ENCODE measurements around the gene AFF1.
"Not testable (repeated sequence)": the region's sequence is repeated elsewhere in the genome, so short reads cannot be mapped to it uniquely, and the experiment has no call there.

The AFF1 gene

DNA sequence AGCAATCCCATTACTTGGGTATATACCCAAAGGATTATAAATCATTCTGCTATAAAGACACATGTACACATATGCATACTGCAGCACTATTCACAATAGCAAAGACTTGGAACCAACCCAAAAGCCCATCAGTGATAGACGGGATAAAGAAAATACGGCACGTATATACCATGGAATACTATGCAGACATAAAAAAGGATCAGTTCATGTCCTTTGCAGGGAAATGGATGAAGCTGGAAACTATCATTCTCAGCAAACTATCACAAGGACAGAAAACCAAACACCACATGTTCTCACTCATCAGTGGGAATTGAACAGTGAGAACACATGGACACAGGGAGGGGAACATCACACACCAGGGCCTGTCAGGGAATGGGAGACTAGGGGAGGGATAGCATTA is 54.8 kb downstream of the AFF1 start:
- not testable (repeated sequence) for DNase-seq

DNA sequence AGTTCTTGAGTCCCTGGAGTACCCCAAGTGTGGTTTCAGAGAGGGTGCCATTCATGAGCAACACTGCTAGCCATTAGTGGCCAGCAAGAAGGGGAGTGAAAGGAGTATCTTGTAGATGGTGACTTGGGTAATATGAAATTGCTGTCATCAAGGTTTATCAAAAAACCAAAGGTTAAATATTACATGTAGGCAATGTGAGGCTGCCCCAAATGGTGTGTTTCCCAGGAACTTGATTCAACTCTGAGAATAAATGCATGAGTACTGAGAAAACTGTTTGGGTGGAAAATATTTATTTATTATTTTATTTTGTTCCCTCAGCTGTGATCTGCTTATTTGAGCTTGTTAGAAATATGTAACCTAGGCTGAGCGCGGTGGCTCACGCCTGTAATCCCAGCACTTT is 55.7 kb downstream of the AFF1 start:
- DNase-seq: no peak

GRCh38 chr4:86991994-86992393 is 57.2 kb downstream of the AFF1 start:
- no peak for DNase-seq

DNA sequence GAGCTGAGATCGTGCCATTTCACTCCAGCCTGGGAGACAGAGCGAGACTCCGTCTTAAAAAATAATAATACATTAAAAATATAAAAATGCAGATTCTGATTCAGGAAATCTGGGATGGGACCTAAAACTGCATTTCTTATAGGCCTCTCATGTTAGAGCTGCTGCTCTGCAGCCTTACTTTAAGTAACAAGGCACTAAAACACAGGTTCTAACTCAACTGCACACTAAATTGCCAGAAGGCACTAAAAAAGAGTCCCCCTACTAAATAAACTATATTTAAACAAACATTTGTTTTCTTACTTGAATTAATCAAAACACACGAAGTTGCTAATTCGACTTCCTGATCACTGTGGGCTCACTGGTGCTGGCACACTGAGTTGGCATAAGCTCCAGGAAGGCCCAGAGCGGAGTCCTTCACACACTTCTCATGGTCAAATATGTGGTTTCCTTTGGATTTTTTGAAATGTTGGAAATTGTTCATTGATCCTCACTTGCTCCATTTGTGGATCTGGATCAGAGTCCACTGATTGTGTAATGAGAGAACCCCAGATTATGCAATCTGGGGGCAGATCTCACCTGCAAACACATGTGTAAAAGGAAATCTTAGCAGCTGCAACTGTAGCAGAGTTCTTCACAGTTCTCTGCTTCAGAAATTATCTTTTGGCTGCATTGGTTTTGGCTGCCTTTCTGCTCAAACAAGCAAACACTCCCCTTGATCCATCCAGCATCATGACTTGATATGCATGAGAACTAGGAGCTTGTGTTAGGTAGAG is 59.3 kb downstream of the AFF1 start:
- DNase-seq: no peak

DNA sequence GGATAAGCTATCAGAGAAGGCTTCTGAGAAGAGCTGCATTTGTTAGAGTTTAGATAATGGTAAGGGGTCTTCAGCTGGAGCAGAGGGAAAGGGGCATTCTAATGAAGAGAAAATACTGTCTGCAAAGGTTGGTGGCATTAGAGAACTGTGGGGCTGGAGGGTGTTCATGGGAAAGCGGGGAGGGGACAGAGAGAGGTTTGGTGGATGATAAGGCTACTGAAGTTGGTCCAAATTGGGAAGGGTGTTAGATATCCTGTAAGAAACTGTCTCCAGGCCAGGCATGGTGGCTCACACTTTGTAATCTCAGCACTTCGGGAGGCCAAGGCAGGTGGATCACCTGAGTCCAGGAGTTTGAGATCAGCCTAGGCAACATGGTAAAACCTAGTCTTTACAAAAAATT is 59.9 kb downstream of the AFF1 start:
- DNase-seq: no peak

DNA sequence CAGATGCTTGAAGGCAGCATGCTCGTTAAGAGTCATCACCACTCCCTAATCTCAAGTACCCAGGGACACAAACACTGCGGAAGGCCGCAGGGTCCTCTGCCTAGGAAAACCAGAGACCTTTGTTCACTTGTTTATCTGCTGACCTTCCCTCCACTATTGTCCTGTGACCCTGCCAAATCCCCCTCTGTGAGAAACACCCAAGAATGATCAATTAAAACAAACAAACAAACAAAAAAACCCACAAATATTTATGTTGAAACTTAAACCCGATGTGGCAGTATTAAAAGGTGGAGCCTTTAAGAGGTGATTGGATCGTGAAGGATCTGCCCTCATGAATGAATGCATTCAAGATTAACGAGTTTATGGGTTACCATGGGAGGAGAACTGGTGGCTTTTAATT is 61.7 kb downstream of the AFF1 start:
- DNase-seq: not testable (repeated sequence)

GRCh38 chr4:86999136-86999643 is 64.4 kb downstream of the AFF1 start:
- no peak for DNase-seq

- no peak for DNase-seq
Measured at GRCh38 chr4:87002682-87003043, 67.9 kb downstream of the AFF1 start.

DNA sequence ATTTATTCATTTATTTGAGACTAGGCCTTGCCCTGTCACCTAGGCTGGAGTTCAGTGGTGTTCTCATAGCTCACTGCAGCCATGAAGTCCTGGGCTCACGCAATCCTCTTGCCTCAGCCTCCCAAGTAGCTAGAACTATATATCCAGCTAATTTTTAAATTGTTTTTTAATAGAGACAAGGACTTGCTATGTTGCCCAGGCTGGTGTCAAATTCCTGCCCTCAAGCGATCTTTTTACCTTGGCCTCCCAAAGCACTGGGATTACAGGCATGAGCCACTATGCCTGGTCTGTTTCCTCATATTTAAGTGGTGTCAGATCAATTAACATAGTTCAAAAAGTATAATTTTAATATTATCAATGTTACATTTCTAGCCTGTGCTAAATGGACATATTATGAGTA is 68.5 kb downstream of the AFF1 start:
- DNase-seq: no peak

GRCh38 chr4:87005369-87005689 is 70.5 kb downstream of the AFF1 start:
- DNase-seq: no peak

DNA sequence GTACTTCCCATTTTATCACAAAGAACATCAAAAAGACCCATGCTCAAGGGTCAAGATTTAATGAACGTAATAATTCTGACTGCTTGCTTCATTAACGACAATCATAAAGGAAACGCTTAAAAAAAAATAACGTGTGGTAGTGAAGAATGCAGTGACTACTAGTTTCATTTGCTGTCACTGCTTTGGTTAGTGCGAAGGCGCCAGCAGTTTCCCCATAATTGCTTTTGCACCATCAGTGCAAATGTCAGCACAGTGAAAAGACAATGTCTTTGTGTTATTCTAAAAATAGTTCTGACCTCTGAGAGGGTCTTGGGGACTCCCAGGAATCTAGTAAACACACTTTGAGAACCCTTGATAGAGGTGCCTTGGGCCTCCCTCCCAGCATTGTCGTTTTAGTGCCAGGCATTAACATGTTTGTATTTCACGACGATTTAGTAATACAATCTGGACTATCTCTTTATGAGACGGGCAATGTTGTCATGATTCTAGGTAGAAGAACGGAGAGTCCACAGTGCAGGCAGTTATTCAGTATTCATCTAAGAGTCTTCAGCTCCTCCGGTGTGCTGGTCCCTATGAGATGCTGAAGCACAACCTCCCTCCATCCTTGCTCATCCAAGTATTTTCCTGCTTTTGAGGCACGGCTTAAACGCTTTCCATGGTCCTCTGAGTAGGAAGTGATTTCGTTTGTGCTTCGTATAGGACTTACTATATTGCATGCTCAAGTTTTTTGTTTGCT is 71.0 kb downstream of the AFF1 start:
- DNase-seq: peak; percentile 7 to 24

DNA sequence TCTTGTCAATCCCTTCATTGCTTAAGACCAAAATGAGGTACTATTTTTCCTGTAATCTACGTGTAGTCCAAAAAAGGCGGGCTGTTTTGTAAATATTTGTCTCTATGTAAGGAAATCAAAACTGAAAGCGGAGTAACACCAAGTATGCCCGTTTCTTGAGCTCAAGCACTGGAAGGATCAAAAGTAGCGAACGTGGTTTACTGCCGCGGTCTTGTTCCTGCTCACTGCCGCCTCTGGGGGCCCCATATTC is 71.5 kb downstream of the AFF1 start:
- no peak for DNase-seq

DNA sequence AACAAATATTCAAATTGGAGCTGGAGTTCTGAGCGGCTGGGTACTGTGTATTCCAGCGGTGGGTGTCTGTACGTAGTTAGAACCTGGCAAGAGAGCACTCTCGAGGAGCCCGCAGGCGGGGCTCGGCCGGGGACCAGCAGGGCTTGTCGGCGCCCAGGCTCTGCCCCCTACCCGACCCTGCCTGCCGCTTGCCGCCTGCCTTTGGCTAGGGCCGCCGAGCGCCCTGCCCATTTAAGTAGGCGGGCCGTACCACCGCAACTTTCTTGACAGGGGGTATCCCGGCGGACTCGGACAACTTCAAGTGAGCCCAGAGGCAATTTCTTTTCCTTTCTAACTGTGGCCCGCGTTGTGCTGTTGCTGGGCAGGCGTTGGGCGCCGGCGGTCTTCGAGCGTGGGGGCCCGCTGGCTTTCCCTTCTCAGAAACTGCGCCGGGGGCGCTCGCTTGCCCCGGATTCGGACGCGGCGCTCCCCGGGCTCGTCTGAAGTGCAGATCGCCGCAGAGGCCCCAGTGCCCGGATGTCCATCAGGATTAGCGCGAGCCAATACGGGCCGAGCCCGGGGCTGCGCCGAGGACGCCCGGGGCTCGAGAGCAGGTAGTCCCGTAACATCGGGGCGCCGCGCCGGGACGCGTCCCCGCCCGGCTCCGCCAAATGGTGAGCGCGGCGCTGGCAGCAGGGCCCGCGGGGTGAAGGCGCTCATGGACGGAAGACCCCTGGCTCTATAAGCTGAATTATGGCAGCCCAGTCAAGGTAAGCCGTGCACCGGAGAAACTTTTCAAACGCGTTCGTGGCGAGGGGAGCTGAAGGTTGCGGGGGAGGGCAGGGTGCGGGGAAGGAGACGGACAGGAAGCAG is 72.1 kb downstream of the AFF1 start:
- peak; percentile 83 to 88 for DNase-seq

DNA sequence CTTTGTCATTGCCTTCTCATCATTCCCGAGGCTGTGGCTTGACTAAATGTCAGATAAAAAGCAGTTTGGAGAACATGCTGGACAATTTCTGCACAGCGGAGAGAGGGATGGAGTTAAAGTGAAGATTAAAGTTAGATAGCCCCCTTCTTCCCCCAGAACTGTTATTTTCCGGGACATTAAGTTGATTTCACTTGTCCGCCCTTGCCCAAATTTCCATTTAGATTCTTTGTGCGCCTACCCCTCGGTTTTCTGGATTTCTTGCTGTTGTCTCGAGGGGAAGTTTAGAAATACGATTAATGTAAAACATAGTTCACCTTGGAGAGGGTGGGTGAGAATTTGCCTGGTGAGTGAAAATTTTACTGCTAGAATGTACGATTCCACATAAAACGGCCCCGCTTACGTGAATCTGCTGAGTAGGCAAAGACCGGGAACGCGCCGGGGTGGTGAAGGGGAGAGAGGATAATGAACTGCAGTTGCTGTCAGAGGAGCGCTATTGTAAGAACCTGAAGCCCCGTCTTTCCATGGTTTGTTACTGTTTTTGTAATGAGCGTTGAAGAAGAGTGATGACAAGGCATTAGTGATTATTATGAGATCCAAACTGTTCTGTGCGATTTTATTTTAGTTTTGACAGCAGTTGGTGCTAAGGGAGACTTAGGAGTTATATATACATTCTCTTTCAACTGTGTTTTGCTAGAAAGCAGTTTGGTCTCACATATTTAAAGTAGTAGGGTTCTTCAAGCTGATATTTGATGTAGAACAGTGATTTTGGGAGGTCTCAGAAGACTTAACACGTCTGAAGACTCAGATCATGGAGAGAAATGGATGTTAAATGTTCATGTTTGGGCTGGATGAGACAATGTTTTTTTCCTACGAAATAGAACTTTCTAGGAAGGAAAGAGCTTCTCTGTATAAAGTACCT is 73.0 kb downstream of the AFF1 start:
- DNase-seq: peak; percentile 28 to 29

DNA sequence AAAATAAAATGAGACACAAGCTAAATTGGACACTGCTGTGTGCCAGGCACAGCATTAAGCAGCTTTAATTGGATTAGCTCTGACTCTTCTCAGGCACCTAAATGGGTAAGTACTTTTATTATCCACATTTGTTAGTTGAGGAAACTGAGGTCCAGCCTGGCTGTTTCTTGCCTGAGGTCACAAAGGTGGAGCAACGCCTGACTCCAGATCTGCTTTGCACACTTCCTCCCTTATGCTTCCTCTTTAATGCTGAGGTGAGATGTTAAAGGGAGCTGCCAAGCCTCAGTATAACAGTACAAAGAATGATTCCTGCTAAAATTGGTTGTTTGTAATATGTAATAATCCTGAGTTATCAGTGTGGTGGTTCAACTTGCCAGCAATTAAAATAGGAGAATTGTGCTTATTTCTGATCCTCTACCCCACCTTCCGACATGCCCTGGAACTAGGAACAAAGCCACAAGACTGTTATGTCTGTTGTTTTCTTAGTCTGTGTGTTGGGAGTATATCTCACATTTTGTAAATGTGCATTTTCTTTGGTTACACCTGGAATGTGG is 74.4 kb downstream of the AFF1 start:
- DNase-seq: no peak

GRCh38 chr4:87010192-87010591 is 75.4 kb downstream of the AFF1 start:
- DNase-seq: no peak

DNA sequence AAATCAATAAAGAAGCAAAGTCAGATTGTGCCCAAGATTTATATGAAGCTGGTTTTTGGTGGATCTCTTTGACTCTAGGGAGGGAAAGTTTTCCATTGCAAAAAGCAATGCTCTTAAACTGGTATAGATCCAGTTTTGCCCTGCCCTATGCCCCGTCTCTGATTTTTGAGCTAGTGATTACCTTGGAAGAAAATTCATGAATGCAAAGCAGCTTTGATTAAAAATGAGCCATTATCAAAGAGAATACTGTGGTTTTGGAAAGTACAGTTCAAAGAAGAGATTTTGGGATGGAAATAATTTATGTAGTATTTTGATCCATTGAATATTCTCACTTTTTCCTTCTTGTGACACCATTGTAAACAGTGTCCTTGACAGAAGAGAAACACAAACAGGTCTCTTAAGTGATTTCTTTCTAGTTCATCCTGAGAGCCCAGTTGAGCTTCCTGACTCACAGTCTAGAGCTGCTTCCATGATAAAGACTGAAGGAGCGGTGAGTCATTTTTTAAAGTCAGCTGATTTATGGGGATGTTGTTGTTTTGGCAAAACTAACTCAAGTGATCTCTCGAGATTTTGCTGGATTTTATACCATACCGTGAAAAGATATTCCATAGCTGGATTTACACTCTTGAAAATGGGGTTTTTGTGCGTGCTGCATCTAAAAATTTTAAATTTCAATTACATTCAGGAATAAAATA is 76.7 kb downstream of the AFF1 start:
- DNase-seq: no peak

DNA sequence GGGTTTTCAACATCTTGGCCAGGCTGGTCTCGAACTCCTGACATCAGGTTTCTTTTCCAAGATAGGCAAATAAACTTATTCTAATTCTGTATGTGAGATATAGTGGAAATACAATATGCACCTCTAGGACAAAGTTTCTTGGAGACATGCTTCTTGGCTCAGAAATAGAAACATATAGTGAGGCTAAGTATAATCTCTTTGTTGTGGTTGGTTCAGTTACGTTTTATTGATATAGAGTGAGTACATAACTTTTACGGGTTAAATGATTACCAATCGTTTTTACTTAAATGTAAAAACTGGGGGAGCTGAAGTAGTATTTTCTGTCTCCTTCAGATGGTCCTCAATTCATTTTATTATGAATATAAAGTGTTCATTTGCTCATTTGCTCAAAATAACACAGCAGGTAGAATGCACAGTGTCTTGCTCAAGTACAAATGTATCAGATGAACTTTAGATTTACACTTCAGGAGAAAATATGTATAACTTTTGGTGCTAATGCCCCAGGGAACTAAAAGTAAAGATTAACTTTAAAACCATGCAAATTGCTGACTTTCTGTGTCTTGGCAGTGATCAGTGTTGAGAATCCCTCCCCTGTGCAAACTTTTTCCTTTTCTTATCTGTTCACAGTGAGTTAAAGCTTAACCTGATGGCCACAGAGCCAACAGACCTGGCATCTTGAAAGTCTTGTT is 77.6 kb downstream of the AFF1 start:
- DNase-seq: no peak

- not testable (repeated sequence) for DNase-seq
Measured at GRCh38 chr4:87012954-87013308, 78.1 kb downstream of the AFF1 start.

GRCh38 chr4:87014284-87014782 is 79.5 kb downstream of the AFF1 start:
- DNase-seq: no peak

- no peak for DNase-seq
Measured at GRCh38 chr4:87015416-87015815, 80.6 kb downstream of the AFF1 start.
